ENCODE results near the gene CCDC61. TPM values are rescaled to one million over a fixed set of nuclear protein-coding genes. Genes with fewer than 3 reads are reported as not detected.

CCDC61 gene
- total and polyA plus RNA-seq, 12 donors, result 6.6 to 11.6 (median 8.3) TPM

DNA sequence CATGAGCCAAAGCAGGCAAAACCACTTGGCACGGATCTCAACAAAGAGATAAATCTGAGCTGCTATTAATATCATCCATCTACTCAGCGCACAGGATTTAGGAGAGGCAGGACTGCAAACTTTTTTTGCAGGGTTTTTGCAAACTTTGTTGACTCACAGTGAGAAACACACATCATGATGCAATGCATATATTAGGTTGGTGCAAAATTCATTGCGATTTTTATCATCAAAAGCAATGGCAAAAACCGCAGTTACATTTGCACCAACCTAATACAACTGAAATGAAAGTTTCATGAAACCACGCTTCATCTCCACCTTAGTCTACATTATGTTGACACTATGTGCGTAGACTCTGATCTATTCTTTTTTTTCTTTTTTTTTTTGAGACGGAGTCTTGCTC lies 17.1 kb upstream of the CCDC61 start:
- TF ChIP-seq, protein P1, sequence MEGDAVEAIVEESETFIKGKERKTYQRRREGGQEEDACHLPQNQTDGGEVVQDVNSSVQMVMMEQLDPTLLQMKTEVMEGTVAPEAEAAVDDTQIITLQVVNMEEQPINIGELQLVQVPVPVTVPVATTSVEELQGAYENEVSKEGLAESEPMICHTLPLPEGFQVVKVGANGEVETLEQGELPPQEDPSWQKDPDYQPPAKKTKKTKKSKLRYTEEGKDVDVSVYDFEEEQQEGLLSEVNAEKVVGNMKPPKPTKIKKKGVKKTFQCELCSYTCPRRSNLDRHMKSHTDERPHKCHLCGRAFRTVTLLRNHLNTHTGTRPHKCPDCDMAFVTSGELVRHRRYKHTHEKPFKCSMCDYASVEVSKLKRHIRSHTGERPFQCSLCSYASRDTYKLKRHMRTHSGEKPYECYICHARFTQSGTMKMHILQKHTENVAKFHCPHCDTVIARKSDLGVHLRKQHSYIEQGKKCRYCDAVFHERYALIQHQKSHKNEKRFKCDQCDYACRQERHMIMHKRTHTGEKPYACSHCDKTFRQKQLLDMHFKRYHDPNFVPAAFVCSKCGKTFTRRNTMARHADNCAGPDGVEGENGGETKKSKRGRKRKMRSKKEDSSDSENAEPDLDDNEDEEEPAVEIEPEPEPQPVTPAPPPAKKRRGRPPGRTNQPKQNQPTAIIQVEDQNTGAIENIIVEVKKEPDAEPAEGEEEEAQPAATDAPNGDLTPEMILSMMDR (IDR thresholded peaks at IDR 0.05), result no peak
- intact Hi-C loops (cut with DNase I), result no loop called here
- Histone ChIP-seq H3K4me3 (no peak overlapping the region), H3K4me1 (no peaks in the 10 kb centered on the region), H3K9me3 (no peaks in the 10 kb centered on the region), H3K27me3 (peaks cover 0 to 49% (median 27%) of the 10 kb centered on the region in 7 donors), H3K27ac (no peak overlapping the region), H3K36me3 (no peaks in the 10 kb centered on the region)
- ATAC-seq (no peak), DNase-seq (no peak)
- 74 to 75% methylated on average over 7 of the region's 7 CpGs for WGBS, 2 donors

DNA sequence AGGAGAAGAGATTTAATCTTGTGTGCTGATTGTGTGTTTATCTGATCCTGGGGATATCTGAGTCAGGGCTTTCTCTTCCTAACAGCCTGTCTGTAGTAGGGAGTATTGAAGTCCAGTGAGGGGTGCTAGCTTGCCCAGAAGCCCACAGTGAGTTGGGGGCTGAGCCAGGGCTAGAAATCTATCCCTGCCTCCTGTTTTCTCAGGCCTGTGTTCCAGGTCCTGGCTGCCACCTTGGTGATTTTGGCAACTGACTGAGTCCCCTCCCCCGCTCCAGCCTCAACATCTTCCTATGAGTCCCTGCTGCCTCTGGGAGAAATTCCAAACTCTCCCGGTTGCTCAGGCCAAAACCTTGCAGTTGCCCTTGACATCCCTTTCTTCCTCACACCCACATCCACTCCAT lies 13.9 kb upstream of the CCDC61 start:
- WGBS, 2 donors, result 36 to 51% methylated on average over 2 of the region's 2 CpGs
- Histone ChIP-seq H3K9me3 (no peaks in the 10 kb centered on the region), H3K4me1 (no peaks in the 10 kb centered on the region), H3K36me3 (no peaks in the 10 kb centered on the region), H3K27me3 (peaks cover 0 to 30% (median 5%) of the 10 kb centered on the region in 7 donors), H3K4me3 (no peak overlapping the region), H3K27ac (no peak overlapping the region)
- intact Hi-C loops (cut with DNase I), result no loop called here
- DNase-seq (no peak), ATAC-seq (no peak)
- TF ChIP-seq, protein P1 (IDR thresholded peaks at IDR 0.05), result no peak

DNA sequence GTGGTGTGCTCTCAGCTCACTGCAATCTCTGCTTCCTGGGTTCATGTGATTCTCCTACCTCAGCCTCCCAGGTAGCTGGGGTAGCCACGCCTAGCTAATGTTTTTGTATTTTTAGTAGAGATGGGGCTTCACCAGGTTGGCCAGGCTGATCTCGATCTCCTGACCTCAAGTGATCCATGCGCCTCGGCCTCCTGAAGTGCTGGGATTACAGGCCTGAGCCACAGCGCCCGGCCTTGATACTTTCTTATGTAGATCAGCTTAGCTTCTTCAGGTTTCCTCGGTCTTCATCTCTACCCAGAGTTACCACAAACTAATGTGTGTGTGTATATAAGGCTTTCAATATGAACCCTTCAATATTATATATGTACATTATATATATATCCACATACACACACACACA lies 9.9 kb upstream of the CCDC61 start:
- intact Hi-C loops (cut with DNase I), result no loop called here
- no peaks in the 10 kb centered on the region for H3K4me1 ChIP-seq

DNA sequence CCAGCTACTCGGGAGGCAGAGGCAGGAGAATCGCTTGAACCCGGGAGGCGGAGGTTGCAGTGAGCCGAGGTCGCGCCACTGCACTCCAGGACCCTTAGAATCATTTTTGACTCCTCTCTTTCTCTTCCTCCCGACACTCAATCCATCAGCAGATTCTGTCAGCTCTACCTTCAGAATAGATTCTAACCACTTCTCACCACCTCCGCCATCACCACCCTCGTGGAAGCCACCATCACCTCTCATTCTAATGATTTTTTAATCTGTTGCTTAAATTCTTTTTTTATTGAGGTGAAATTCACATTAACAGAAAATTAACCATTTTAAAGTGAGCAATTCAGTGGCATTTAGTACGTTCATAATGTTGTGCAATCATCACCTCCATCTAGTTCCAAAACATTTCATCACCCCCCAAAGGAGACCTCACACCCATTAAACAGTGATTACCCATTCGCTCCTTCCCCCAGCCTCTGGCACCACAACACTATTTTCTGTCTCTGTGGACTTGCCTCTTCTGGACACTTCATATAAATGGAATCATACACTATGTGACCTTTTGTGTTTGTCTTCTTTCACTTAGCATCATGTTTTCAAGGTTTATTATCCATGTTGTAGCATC lies 5.0 kb upstream of the CCDC61 start:
- 82 to 90% methylated on average over 12 of the region's 12 CpGs for WGBS, 2 donors
- intact Hi-C loops (cut with DNase I), result no loop called here

More for the DNA sequence above, 9.9 kb upstream of the CCDC61 start:
- TF ChIP-seq, protein P1 (IDR thresholded peaks at IDR 0.05), result no peak
- WGBS, 2 donors, result 81 to 85% methylated on average over 7 of the region's 7 CpGs
- no peak overlapping the region for H3K27ac ChIP-seq
- no peaks in the 10 kb centered on the region for H3K36me3 ChIP-seq
- H3K27me3 ChIP-seq, result peaks cover 0 to 22% (median 2%) of the 10 kb centered on the region in 7 donors
- no peaks in the 10 kb centered on the region for H3K9me3 ChIP-seq
- ATAC-seq (no peak), DNase-seq (no peak)
- H3K4me3 ChIP-seq, result no peak overlapping the region

More for the DNA sequence above, 5.0 kb upstream of the CCDC61 start:
- no peak overlapping the region for H3K27ac ChIP-seq
- no peak overlapping the region for H3K4me3 ChIP-seq
- TF ChIP-seq, protein P1 (IDR thresholded peaks at IDR 0.05), result no peak
- peaks cover 0 to 6% (median 0%) of the 10 kb centered on the region in 7 donors for H3K27me3 ChIP-seq
- DNase-seq, result no peak
- H3K36me3 ChIP-seq, result no peaks in the 10 kb centered on the region
- H3K4me1 ChIP-seq, result peaks cover 0 to 7% (median 4%) of the 10 kb centered on the region in 9 donors
- H3K9me3 ChIP-seq, result no peaks in the 10 kb centered on the region
- ATAC-seq, result no peak

Data from heart right ventricle (tissue), 16 donors.